GM12875 (cell line): ENCODE measurements around the gene FES.
"Not testable (repeated sequence)": the region's sequence is repeated elsewhere in the genome, so short reads cannot be mapped to it uniquely, and the experiment has no call there.

Experiments
- H3K4me3 ChIP-seq: one replicate; pipeline ENCODE4 v1.5.1; 2011; ENCODE audit warnings: low read depth, low read length, control low read depth
- TF ChIP-seq, protein P1 (sequence below): IDR thresholded peaks from 2 replicates; pipeline ENCODE4 v1.5.1; 2011; ENCODE audit warnings: low read depth, mild to moderate bottlenecking, control low read depth, inconsistent platforms, low read length, moderate library complexity, borderline replicate concordance; ENCODE audit not compliant: insufficient read depth

FES gene

DNA sequence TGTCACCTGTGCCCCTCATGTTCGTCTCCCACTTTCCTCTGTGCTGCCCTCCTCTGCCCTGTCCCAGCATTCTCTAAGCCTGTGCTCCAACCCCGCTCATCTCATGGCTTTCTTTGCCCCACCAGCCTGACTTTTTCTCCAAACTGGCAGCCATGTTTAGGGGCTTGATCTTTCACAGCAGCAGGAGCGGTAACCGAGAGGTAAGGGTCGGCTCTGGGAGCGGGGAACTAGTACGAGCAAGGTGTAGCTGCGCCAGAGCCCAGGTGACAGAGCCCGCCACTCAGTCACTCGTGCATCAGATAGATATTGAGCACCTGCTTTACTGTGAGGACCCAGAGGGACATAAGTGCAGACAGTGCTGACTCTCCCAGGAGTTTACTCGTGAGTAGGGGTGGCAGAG lies 32.2 kb downstream of the FES start:
- no peak overlapping the region for H3K4me3 ChIP-seq
- TF ChIP-seq, protein P1, sequence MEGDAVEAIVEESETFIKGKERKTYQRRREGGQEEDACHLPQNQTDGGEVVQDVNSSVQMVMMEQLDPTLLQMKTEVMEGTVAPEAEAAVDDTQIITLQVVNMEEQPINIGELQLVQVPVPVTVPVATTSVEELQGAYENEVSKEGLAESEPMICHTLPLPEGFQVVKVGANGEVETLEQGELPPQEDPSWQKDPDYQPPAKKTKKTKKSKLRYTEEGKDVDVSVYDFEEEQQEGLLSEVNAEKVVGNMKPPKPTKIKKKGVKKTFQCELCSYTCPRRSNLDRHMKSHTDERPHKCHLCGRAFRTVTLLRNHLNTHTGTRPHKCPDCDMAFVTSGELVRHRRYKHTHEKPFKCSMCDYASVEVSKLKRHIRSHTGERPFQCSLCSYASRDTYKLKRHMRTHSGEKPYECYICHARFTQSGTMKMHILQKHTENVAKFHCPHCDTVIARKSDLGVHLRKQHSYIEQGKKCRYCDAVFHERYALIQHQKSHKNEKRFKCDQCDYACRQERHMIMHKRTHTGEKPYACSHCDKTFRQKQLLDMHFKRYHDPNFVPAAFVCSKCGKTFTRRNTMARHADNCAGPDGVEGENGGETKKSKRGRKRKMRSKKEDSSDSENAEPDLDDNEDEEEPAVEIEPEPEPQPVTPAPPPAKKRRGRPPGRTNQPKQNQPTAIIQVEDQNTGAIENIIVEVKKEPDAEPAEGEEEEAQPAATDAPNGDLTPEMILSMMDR = no peak

DNA sequence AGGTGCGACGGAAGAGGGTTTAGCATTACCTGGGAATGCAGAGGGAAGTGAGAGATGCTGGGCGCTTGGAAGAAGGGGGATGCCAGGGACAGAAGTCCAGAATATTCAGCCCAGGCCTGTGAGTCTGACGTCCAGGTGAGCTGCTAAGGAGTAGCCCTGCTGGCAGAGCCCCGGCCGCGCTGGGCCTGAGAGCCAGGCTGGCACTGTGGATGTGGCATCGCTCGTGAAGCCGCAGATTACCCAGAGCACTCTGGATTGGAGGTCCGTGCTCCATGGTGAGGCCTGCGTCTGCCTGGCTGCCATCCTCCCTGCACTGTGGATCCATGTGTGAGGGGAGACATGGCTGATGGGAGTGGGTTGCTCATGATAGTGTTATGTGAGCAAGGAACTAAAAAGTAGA lies 33.3 kb downstream of the FES start:
- no peak overlapping the region for H3K4me3 ChIP-seq
- TF ChIP-seq, protein P1 = no peak

DNA sequence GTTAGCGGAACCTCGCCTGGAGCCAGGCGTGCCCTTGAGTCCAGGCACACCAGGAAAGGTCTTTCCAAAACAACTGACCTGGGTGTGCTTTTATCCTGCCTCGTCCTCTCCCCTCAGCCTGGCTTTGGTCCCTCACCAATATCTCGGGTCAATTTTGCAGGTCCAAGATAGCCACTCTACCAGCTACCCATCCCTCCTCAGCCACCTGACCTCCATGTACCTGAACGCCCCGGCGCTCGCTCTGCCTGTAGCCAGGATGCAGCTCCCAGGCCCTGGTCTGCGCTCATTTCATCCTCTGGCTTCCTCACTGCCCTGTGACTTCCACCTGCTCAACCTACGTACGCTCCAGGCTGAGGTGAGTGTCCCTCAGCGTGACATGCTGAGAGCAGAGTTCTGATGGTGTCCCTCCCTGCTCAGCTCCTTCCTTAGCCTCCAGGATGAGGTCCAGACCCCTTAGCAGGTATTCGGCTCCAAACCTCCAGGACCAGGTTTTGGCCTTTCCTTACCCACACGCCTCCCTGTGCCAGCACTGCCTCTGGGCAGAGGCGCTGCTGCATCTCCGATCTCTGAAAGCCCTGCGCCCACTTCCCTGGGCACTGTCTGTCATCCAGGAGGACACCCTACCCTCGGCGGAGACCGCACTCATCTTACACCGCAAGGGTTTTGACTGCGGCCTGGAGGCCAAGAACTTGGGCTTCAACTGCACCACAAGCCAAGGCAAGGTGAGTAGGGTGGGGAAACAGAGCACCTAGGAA lies 33.9 kb downstream of the FES start:
- H3K4me3 ChIP-seq = no peak overlapping the region
- TF ChIP-seq, protein P1 = no peak

GRCh38 chr15:90918835-90919234 lies 34.5 kb downstream of the FES start:
- TF ChIP-seq, protein P1 = no peak

GRCh38 chr15:90921887-90922286 lies 37.6 kb downstream of the FES start:
- TF ChIP-seq, protein P1 = no peak

More at GRCh38 chr15:90918835-90919234, 34.5 kb downstream of the FES start:
- no peak overlapping the region for H3K4me3 ChIP-seq

GRCh38 chr15:90922712-90923322 lies 38.5 kb downstream of the FES start:
- not testable (repeated sequence) for H3K4me3 ChIP-seq

More at GRCh38 chr15:90921887-90922286, 37.6 kb downstream of the FES start:
- H3K4me3 ChIP-seq = no peak overlapping the region

DNA sequence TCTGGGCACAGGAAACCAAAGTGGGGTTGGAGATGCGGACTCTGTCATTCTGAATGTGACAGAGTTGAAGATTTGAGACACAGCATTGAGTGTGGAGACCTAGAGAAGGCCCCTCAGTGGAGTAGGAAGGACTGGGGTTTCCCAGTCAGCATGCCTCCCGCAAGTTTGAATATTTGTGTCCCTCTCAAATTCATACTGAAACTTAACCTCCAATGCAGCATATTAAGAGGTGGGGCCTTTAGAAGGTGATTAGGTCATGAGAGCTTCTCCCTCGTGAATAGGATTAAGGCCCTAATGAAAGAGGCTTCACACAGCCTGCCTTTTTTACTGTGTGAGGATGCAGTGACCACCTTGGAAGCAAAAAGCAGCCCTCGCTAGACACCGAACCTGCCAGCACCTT lies 40.1 kb downstream of the FES start:
- TF ChIP-seq, protein P1 = no peak
- H3K4me3 ChIP-seq = no peak overlapping the region

DNA sequence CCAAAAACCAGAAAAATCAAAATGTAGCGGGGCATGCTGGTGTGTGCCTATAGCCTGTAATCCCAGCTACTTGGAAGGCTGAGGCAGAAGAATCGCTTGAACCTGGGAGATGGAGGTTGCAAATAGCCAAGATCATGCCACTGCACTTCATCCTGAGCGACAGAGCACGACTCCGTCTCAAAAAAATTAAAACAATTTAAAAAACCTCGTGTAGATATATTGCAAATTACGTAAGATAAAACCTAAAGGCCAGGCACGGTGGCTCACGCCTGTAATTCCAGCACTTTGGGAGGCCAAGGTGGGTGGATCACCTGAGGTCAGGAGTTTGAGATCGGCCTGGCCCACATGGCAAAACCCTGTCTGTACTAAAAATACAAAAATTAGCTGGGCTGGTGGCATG lies 42.5 kb downstream of the FES start:
- not testable (repeated sequence) for H3K4me3 ChIP-seq

- not testable (repeated sequence) for H3K4me3 ChIP-seq
Measured at GRCh38 chr15:90928106-90928505, 43.8 kb downstream of the FES start.
